CD4-positive, alpha-beta T cell (primary cell): ENCODE results near the gene TAS1R3. TPM values are rescaled to one million over a fixed set of nuclear protein-coding genes. Genes with fewer than 3 reads are reported as not detected.
A peak's percentile ranks its signal among the peaks of the same experiment; 100 is the strongest.

Experiments
- ATAC-seq: fragments of 200-7000 bp; cut with Tn5 transposase; one replicate; pipeline ENCODE4 v1.10.0; 2022; ENCODE audit warnings: mild to moderate bottlenecking; ENCODE audit not compliant: poor library complexity
- CTCF ChIA-PET: fragments of 350-600 bp; sonication (Branson Sonifier 250); formaldehyde crosslinking; loops from one replicate; lab custom pipeline; 2021; ENCODE audit warnings: antibody characterized with exemption, inconsistent platforms; lab: Charles Lee
- POLR2A ChIA-PET: fragments of 350-600 bp; sonication (Branson Sonifier 250); formaldehyde crosslinking; loops from one replicate; lab custom pipeline; 2021; ENCODE audit warnings: antibody characterized with exemption, inconsistent platforms; lab: Charles Lee
- DNase-seq, 14 experiments: peaks; one replicate each; pipeline ENCODE4 v3.0.0-alpha.2; 2013 to 2020; ENCODE audit warnings: mixed read lengths in 2 of 14
- H3K27ac ChIP-seq, 2 donors: one replicate each; pipeline versions ENCODE4 v1.5.1 to v1.7.0; 2013; ENCODE audit warnings: low read length in 2 of 2, low read depth in 1 of 2, mild to moderate bottlenecking in 1 of 2
- H3K27me3 ChIP-seq, 2 experiments: 1 replicate in 1 of 2; 2 replicates in 1 of 2; pipeline versions ENCODE4 v1.6.1 to v1.7.0; 2013; ENCODE audit warnings: low read length in 2 of 2, control low read depth in 1 of 2, mild to moderate bottlenecking in 1 of 2, moderate library complexity in 1 of 2; ENCODE audit not compliant: insufficient read depth in 2 of 2, control insufficient read depth in 1 of 2
- H3K36me3 ChIP-seq: one replicate; pipeline ENCODE4 v1.6.1; 2013; ENCODE audit warnings: low read length, control low read depth; ENCODE audit not compliant: insufficient read depth
- H3K4me1 ChIP-seq: one replicate; pipeline ENCODE4 v1.6.1; 2013; ENCODE audit warnings: low read length, control low read depth; ENCODE audit not compliant: insufficient read depth
- H3K4me3 ChIP-seq: one replicate; pipeline ENCODE4 v1.5.1; 2013; ENCODE audit warnings: mild to moderate bottlenecking, low read length, moderate library complexity
- H3K9me3 ChIP-seq, 2 experiments: 1 replicate in 1 of 2; 2 replicates in 1 of 2; pipeline versions ENCODE4 v1.6.1 to v1.7.0; 2013; ENCODE audit warnings: low read length in 2 of 2, mild to moderate bottlenecking in 2 of 2, control low read depth in 1 of 2, moderate library complexity in 1 of 2; ENCODE audit not compliant: control insufficient read depth in 1 of 2, insufficient read depth in 1 of 2
- H3K27ac Mint-ChIP-seq: one replicate; pipeline ENCODE4 v1.8.0; 2020; ENCODE audit warnings: mixed read lengths
- H3K27me3 Mint-ChIP-seq: one replicate; pipeline ENCODE4 v1.8.0; 2021; ENCODE audit warnings: mixed read lengths
- H3K36me3 Mint-ChIP-seq: one replicate; pipeline ENCODE4 v1.8.0; 2021; ENCODE audit warnings: low read depth, mixed read lengths
- H3K4me1 Mint-ChIP-seq: one replicate; pipeline ENCODE4 v1.8.0; 2021; ENCODE audit warnings: low read depth, mixed read lengths
- H3K4me3 Mint-ChIP-seq: one replicate; pipeline ENCODE4 v1.8.0; 2020; ENCODE audit warnings: mild to moderate bottlenecking, mixed read lengths
- H3K9me3 Mint-ChIP-seq: one replicate; pipeline ENCODE4 v1.8.0; 2020; ENCODE audit warnings: mixed read lengths
- CTCF ChIP-seq: fragments of 200-600 bp; IDR thresholded peaks from one replicate; pipeline ENCODE4 v1.8.0; 2022; ENCODE audit warnings: antibody characterized with exemption, mild to moderate bottlenecking
- intact Hi-C, 2 experiments: fragments of 100-400 bp; cut with DNase I in 1 of 2; cut with micrococcal nuclease in 1 of 2; formaldehyde crosslinking; loops; one replicate each; pipeline versions ENCODE4 v1.15.1 to v1.9.0; 2023 to 2025; cut with DNase I, micrococcal nuclease
- total RNA-seq, 174 experiments: library from RNA in 2 of 174; stranded (reverse) in 2 of 174; gene quantifications; one replicate each; pipeline ENCODE4 v1.2.3 and lab custom pipeline; 2021 to 2026

Gene TAS1R3
- total RNA-seq, 2 experiments from 2014 or later: 3.3 to 3.4 TPM

- H3K27me3 ChIP-seq: no peaks in the 10 kb centered on the region
- no peak for ATAC-seq
- H3K9me3 ChIP-seq: peaks cover 0 to 4% of the 10 kb centered on the region in 2 experiments
- DNase-seq: no peak
- TF ChIP-seq CTCF: no peak
- no peaks in the 10 kb centered on the region for H3K27me3 Mint-ChIP-seq
- POLR2A ChIA-PET: no interaction called here
- CTCF ChIA-PET: no interaction called here
- peaks cover 56% of the 10 kb centered on the region for H3K4me1 ChIP-seq
- no peaks in the 10 kb centered on the region for H3K9me3 Mint-ChIP-seq
- intact Hi-C loops: no loop called here
- no peak overlapping the region for H3K4me3 ChIP-seq
- H3K27ac Mint-ChIP-seq: peak overlapping the region; percentile 81
- peaks cover 28% of the 10 kb centered on the region for H3K4me1 Mint-ChIP-seq
- H3K36me3 ChIP-seq: peaks cover 44% of the 10 kb centered on the region
- no peak overlapping the region for H3K27ac ChIP-seq
- peak overlapping the region; percentile 93 for H3K4me3 Mint-ChIP-seq
- peaks cover 24% of the 10 kb centered on the region for H3K36me3 Mint-ChIP-seq
These were observed 8.1 kb upstream of the TAS1R3 start for GRCh38 chr1:1322952-1323351.

GRCh38 chr1:1324084-1324523 is 7.0 kb upstream of the TAS1R3 start:
- no peak for ATAC-seq
- Histone ChIP-seq H3K27me3 (no peaks in the 10 kb centered on the region), H3K4me1 (peaks cover 56% of the 10 kb centered on the region), H3K27ac (peak overlapping the region in 1 of 2 donors; percentile 59), H3K4me3 (peak overlapping the region; percentile 69), H3K9me3 (peaks cover 0 to 4% of the 10 kb centered on the region in 2 experiments), H3K36me3 (peaks cover 40% of the 10 kb centered on the region)
- Mint-ChIP-seq H3K36me3 (peaks cover 20% of the 10 kb centered on the region), H3K4me1 (peaks cover 28% of the 10 kb centered on the region), H3K9me3 (no peaks in the 10 kb centered on the region), H3K27ac (peak overlapping the region; percentile 74), H3K4me3 (peak overlapping the region; percentile 92), H3K27me3 (no peaks in the 10 kb centered on the region)
- intact Hi-C loops: loop anchor here (1.0 to 2.0 kb wide), 3 partner anchors 16 to 51 kb away; partner anchors contain the start of genes DVL1 (in 1 of the 2), PUSL1 (in 1 of the 2) and UBE2J2 (in 1 of the 2)
- no peak for DNase-seq
- CTCF ChIA-PET: no interaction called here
- TF ChIP-seq CTCF: no peak
- POLR2A ChIA-PET: no interaction called here

GRCh38 chr1:1324524-1325287 is 6.4 kb upstream of the TAS1R3 start, which contains the start of the genes CPTP and INTS11:
CPTP (plus strand) TSS chr1:1324802; CDS start chr1:1326911, 2,109 bp downstream.
INTS11 (minus strand) TSS chr1:1324660; CDS start chr1:1324608, 52 bp downstream.
- Mint-ChIP-seq H3K4me1 (peaks cover 28% of the 10 kb centered on the region), H3K36me3 (peaks cover 14% of the 10 kb centered on the region), H3K27ac (peak within 1 kb of the TSS; percentile 81), H3K4me3 (peak within 1 kb of the TSS; percentile 93), H3K9me3 (no peaks in the 10 kb centered on the region), H3K27me3 (no peaks in the 10 kb centered on the region)
- Histone ChIP-seq H3K4me3 (peak within 1 kb of the TSS; percentile 69), H3K27ac (peak within 1 kb of the TSS; percentile 61 to 70), H3K36me3 (peaks cover 34% of the 10 kb centered on the region), H3K4me1 (peaks cover 56% of the 10 kb centered on the region), H3K27me3 (no peaks in the 10 kb centered on the region), H3K9me3 (peaks cover 0 to 4% of the 10 kb centered on the region in 2 experiments)
- intact Hi-C loops: loop anchor here (1.0 to 2.0 kb wide), 4 partner anchors 16 to 51 kb away; partner anchors contain the start of genes DVL1 (in 1 of the 2), PUSL1 (in 1 of the 2) and UBE2J2 (in 1 of the 2)
- DNase-seq (peak; percentile 93 to 98 (median 96)), ATAC-seq (peak; percentile 84)
- ChIA-PET POLR2A (interaction anchor here (0.9 kb wide), 1 partner anchor 15 kb away, joined by 4 read pairs; no protein-coding TSS in a partner anchor), CTCF (no interaction called here)
- no peak for TF ChIP-seq CTCF
